ENCODE results near the gene OR5AC2. TPM values are rescaled to one million over a fixed set of nuclear protein-coding genes. Genes with fewer than 3 reads are reported as not detected.

Gene OR5AC2
- polyA plus RNA-seq, 1 donor (not counting 4 experiments of a cell fraction or from before 2014, with no cell fraction given), result not detected

DNA sequence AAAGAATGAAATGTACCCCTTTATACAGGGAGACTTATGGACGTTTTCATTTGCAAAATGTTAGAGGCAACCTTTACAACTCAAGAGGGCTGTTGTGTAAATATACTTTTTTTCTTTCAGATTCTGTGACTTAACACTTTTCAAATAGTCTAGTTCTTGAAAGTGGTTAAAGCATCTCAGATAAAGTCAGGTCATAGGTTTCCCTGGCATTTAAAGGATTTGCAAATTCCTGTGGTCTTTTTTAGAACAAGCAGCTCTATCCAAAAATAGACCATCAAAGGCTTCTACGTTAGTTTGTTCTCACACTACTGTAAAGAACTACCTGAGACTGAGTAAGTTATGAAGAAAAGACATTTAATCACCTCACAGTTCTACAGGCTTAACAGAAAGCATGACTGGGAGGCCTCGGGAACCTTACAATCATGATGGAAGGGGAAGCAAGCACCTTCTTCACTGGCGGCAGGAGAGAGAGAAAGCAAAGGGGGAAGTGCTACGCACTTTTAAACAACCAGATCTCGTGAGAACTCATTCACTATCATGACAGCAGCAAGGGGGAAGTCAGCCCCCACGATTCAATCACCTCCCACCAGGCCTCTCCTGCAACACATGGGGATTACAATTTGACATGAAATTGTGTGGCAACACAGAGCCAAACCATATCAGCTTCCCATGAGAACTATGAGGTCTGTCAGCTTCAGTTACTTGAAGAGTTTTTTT, 28.6 kb upstream of the OR5AC2 start:
- no peak overlapping the region for H3K9ac ChIP-seq (ENCODE audit: control insufficient read depth, extremely low read depth, insufficient read depth, low read length)

DNA sequence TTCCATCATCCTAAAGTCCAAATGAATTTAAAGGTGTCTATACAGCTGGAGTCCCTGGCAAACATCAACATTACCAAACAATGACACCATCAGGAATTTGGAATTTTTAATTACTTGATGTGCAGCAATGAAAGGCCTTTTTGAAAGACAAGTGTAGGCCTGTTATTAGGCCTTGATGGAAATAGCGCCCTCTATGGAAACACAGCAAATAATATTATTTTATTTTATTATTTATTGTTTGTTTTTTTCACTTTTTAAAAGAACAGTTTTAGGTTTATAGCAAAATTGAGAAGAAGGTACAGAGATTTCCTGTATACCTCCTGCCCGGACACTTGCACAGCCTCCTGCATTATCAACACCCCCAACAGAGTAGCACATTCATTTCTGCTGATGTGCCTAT, 18.1 kb upstream of the OR5AC2 start:
- no peaks in the 10 kb centered on the region for H3K9me3 ChIP-seq (ENCODE audit: control insufficient read depth, low read depth, low read length)
- H3K4me3 ChIP-seq (ENCODE audit: control insufficient read depth in 2 of 3, extremely low read depth in 1 of 3, insufficient read depth in 2 of 3, low read depth in 1 of 3, low read length in 3 of 3), result no peak overlapping the region
- H2AFZ ChIP-seq (ENCODE audit: control insufficient read depth, low read length), result no peak overlapping the region
- TF ChIP-seq EZH2 (IDR thresholded peaks at IDR 0.05; ENCODE audit: low read length), result no peak
- TF ChIP-seq, protein P1, sequence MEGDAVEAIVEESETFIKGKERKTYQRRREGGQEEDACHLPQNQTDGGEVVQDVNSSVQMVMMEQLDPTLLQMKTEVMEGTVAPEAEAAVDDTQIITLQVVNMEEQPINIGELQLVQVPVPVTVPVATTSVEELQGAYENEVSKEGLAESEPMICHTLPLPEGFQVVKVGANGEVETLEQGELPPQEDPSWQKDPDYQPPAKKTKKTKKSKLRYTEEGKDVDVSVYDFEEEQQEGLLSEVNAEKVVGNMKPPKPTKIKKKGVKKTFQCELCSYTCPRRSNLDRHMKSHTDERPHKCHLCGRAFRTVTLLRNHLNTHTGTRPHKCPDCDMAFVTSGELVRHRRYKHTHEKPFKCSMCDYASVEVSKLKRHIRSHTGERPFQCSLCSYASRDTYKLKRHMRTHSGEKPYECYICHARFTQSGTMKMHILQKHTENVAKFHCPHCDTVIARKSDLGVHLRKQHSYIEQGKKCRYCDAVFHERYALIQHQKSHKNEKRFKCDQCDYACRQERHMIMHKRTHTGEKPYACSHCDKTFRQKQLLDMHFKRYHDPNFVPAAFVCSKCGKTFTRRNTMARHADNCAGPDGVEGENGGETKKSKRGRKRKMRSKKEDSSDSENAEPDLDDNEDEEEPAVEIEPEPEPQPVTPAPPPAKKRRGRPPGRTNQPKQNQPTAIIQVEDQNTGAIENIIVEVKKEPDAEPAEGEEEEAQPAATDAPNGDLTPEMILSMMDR (optimal IDR thresholded peaks at IDR 0.05 in 1 of 3, IDR thresholded peaks at IDR 0.05 in 1 of 3, conservative IDR thresholded peaks at IDR 0.05 in 1 of 3; ENCODE audit: extremely low read depth in 1 of 3, insufficient read depth in 2 of 3, low read length in 3 of 3), result no peak
- no peaks in the 10 kb centered on the region for H3K27me3 ChIP-seq (ENCODE audit: control insufficient read depth, extremely low read depth, insufficient read depth, low read length)
- H3K27ac ChIP-seq (ENCODE audit: control insufficient read depth, insufficient read depth, low read length), result no peak overlapping the region
- DNase-seq (ENCODE audit: low read depth, low spot score) (no peak), FAIRE-seq (no peak)
- no peak overlapping the region for H3K9ac ChIP-seq (ENCODE audit: control insufficient read depth, extremely low read depth, insufficient read depth, low read length)
- H3K4me2 ChIP-seq (ENCODE audit: control insufficient read depth, extremely low read depth, insufficient read depth, low read depth, low read length), result no peak overlapping the region
- H3K79me2 ChIP-seq (ENCODE audit: control insufficient read depth, insufficient read depth, low read length), result no peaks in the 10 kb centered on the region
- H4K20me1 ChIP-seq (ENCODE audit: control insufficient read depth, extremely low read depth, insufficient read depth, low read length), result no peaks in the 10 kb centered on the region
- H3K9me1 ChIP-seq (ENCODE audit: control insufficient read depth, extremely low read depth, insufficient read depth, low read length), result no peaks in the 10 kb centered on the region
- H3K36me3 ChIP-seq (ENCODE audit: control insufficient read depth in 2 of 2, extremely low read depth in 1 of 2, insufficient read depth in 2 of 2, low read length in 2 of 2), result no peaks in the 10 kb centered on the region
- dilution Hi-C loops (cut with MboI; ENCODE audit: extremely low pct_ligation_motif_present, low sequenced_read_pairs), result no loop called here
- no peaks in the 10 kb centered on the region for H3K4me1 ChIP-seq (ENCODE audit: control insufficient read depth, extremely low read depth, insufficient read depth, low read length)

More for the DNA sequence above, 28.6 kb upstream of the OR5AC2 start:
- H3K36me3 ChIP-seq (ENCODE audit: control insufficient read depth in 2 of 2, extremely low read depth in 1 of 2, insufficient read depth in 2 of 2, low read length in 2 of 2), result no peaks in the 10 kb centered on the region
- no peak for FAIRE-seq
- no peak overlapping the region for H3K4me3 ChIP-seq (ENCODE audit: control insufficient read depth in 2 of 3, extremely low read depth in 1 of 3, insufficient read depth in 2 of 3, low read depth in 1 of 3, low read length in 3 of 3)
- H3K79me2 ChIP-seq (ENCODE audit: control insufficient read depth, insufficient read depth, low read length), result no peaks in the 10 kb centered on the region
- H3K9me1 ChIP-seq (ENCODE audit: control insufficient read depth, extremely low read depth, insufficient read depth, low read length), result no peaks in the 10 kb centered on the region
- no peaks in the 10 kb centered on the region for H3K4me1 ChIP-seq (ENCODE audit: control insufficient read depth, extremely low read depth, insufficient read depth, low read length)
- DNase-seq (ENCODE audit: low read depth, low spot score), result no peak
- H3K9me3 ChIP-seq (ENCODE audit: control insufficient read depth, low read depth, low read length), result no peaks in the 10 kb centered on the region
- H3K4me2 ChIP-seq (ENCODE audit: control insufficient read depth, extremely low read depth, insufficient read depth, low read depth, low read length), result no peak overlapping the region
- no peak overlapping the region for H3K27ac ChIP-seq (ENCODE audit: control insufficient read depth, insufficient read depth, low read length)
- H3K27me3 ChIP-seq (ENCODE audit: control insufficient read depth, extremely low read depth, insufficient read depth, low read length), result no peaks in the 10 kb centered on the region
- TF ChIP-seq EZH2 (IDR thresholded peaks at IDR 0.05; ENCODE audit: low read length), result no peak
- TF ChIP-seq, protein P1 (optimal IDR thresholded peaks at IDR 0.05 in 1 of 3, IDR thresholded peaks at IDR 0.05 in 1 of 3, conservative IDR thresholded peaks at IDR 0.05 in 1 of 3; ENCODE audit: extremely low read depth in 1 of 3, insufficient read depth in 2 of 3, low read length in 3 of 3), result no peak
- no peaks in the 10 kb centered on the region for H4K20me1 ChIP-seq (ENCODE audit: control insufficient read depth, extremely low read depth, insufficient read depth, low read length)
- no peak overlapping the region for H2AFZ ChIP-seq (ENCODE audit: control insufficient read depth, low read length)
- dilution Hi-C loops (cut with MboI; ENCODE audit: extremely low pct_ligation_motif_present, low sequenced_read_pairs), result no loop called here

All from keratinocyte (primary cell).